ENCODE measurements around the gene ROPN1.

The ROPN1 gene

GRCh38 chr3:123947482-123947881, 44.4 kb downstream of the ROPN1 start:
- no peak for DNase-seq
- Histone ChIP-seq H3K4me2 (ENCODE audit: insufficient read depth, low read length) (no peak overlapping the region), H3K36me3 (ENCODE audit: insufficient read depth, low read length) (peaks cover 84% of the 10 kb centered on the region), H3K4me1 (ENCODE audit: insufficient read depth, low read length) (no peaks in the 10 kb centered on the region), H3K9ac (ENCODE audit: low read depth, low read length) (no peak overlapping the region), H3K27ac (ENCODE audit: low read length) (no peak overlapping the region), H3K9me3 (ENCODE audit: insufficient read depth, low read length, severe bottlenecking) (no peaks in the 10 kb centered on the region), H2AFZ (ENCODE audit: low read depth, low read length) (no peak overlapping the region), H3K27me3 (ENCODE audit: insufficient read depth, low read length, poor library complexity) (no peaks in the 10 kb centered on the region), H4K20me1 (ENCODE audit: insufficient read depth, low read length) (no peaks in the 10 kb centered on the region), H3K4me3 (ENCODE audit: low read depth in 1 of 2, low read length in 2 of 2) (no peak overlapping the region), H3K79me2 (ENCODE audit: insufficient read depth, low read length) (no peaks in the 10 kb centered on the region)
- TF ChIP-seq CTCF (IDR thresholded peaks at IDR 0.05; ENCODE audit: borderline replicate concordance, extremely low read depth, low read length, poor library complexity, severe bottlenecking) (no peak), EZH2 (IDR thresholded peaks at IDR 0.05; ENCODE audit: borderline replicate concordance, low read depth, low read length, severe bottlenecking) (no peak)
- ATAC-seq (ENCODE audit: insufficient read depth, low read depth), result no peak

GRCh38 chr3:123941542-123941941, 50.4 kb downstream of the ROPN1 start:
- Histone ChIP-seq H3K27ac (ENCODE audit: low read length) (no peak overlapping the region), H3K36me3 (ENCODE audit: insufficient read depth, low read length) (peaks cover 80% of the 10 kb centered on the region), H3K79me2 (ENCODE audit: insufficient read depth, low read length) (no peaks in the 10 kb centered on the region), H3K27me3 (ENCODE audit: insufficient read depth, low read length, poor library complexity) (no peaks in the 10 kb centered on the region), H3K4me2 (ENCODE audit: insufficient read depth, low read length) (no peak overlapping the region), H3K4me1 (ENCODE audit: insufficient read depth, low read length) (no peaks in the 10 kb centered on the region), H2AFZ (ENCODE audit: low read depth, low read length) (no peak overlapping the region), H3K9ac (ENCODE audit: low read depth, low read length) (no peak overlapping the region), H4K20me1 (ENCODE audit: insufficient read depth, low read length) (no peaks in the 10 kb centered on the region), H3K4me3 (ENCODE audit: low read depth in 1 of 2, low read length in 2 of 2) (no peak overlapping the region), H3K9me3 (ENCODE audit: insufficient read depth, low read length, severe bottlenecking) (no peaks in the 10 kb centered on the region)
- TF ChIP-seq CTCF (IDR thresholded peaks at IDR 0.05; ENCODE audit: borderline replicate concordance, extremely low read depth, low read length, poor library complexity, severe bottlenecking) (no peak), EZH2 (IDR thresholded peaks at IDR 0.05; ENCODE audit: borderline replicate concordance, low read depth, low read length, severe bottlenecking) (no peak)
- ATAC-seq (ENCODE audit: insufficient read depth, low read depth), result no peak
- DNase-seq, result no peak

- peak; percentile 26 for TF ChIP-seq CTCF (IDR thresholded peaks at IDR 0.05; ENCODE audit: borderline replicate concordance, extremely low read depth, low read length, poor library complexity, severe bottlenecking)
- no peak for TF ChIP-seq EZH2 (IDR thresholded peaks at IDR 0.05; ENCODE audit: borderline replicate concordance, low read depth, low read length, severe bottlenecking)
- no peak overlapping the region for H3K4me3 ChIP-seq (ENCODE audit: low read depth in 1 of 2, low read length in 2 of 2)
- no peaks in the 10 kb centered on the region for H3K79me2 ChIP-seq (ENCODE audit: insufficient read depth, low read length)
- no peaks in the 10 kb centered on the region for H3K27me3 ChIP-seq (ENCODE audit: insufficient read depth, low read length, poor library complexity)
- no peaks in the 10 kb centered on the region for H4K20me1 ChIP-seq (ENCODE audit: insufficient read depth, low read length)
- peaks cover 78% of the 10 kb centered on the region for H3K36me3 ChIP-seq (ENCODE audit: insufficient read depth, low read length)
- H3K9me3 ChIP-seq (ENCODE audit: insufficient read depth, low read length, severe bottlenecking), result no peaks in the 10 kb centered on the region
- no peaks in the 10 kb centered on the region for H3K4me1 ChIP-seq (ENCODE audit: insufficient read depth, low read length)
- no peak for ATAC-seq (ENCODE audit: insufficient read depth, low read depth)
- no peak overlapping the region for H3K9ac ChIP-seq (ENCODE audit: low read depth, low read length)
- no peak overlapping the region for H3K27ac ChIP-seq (ENCODE audit: low read length)
- no peak for DNase-seq
- no peak overlapping the region for H2AFZ ChIP-seq (ENCODE audit: low read depth, low read length)
- H3K4me2 ChIP-seq (ENCODE audit: insufficient read depth, low read length), result no peak overlapping the region
Observed at GRCh38 chr3:123941121-123941520, 50.8 kb downstream of the ROPN1 start.

GRCh38 chr3:123939706-123940105, 52.2 kb downstream of the ROPN1 start:
- no peaks in the 10 kb centered on the region for H3K4me1 ChIP-seq (ENCODE audit: insufficient read depth, low read length)
- H3K27me3 ChIP-seq (ENCODE audit: insufficient read depth, low read length, poor library complexity), result no peaks in the 10 kb centered on the region
- H3K27ac ChIP-seq (ENCODE audit: low read length), result no peak overlapping the region
- TF ChIP-seq EZH2 (IDR thresholded peaks at IDR 0.05; ENCODE audit: borderline replicate concordance, low read depth, low read length, severe bottlenecking) (no peak), CTCF (IDR thresholded peaks at IDR 0.05; ENCODE audit: borderline replicate concordance, extremely low read depth, low read length, poor library complexity, severe bottlenecking) (no peak)
- ATAC-seq (ENCODE audit: insufficient read depth, low read depth) (no peak), DNase-seq (no peak)
- peaks cover 78% of the 10 kb centered on the region for H3K36me3 ChIP-seq (ENCODE audit: insufficient read depth, low read length)
- no peak overlapping the region for H3K9ac ChIP-seq (ENCODE audit: low read depth, low read length)
- H4K20me1 ChIP-seq (ENCODE audit: insufficient read depth, low read length), result no peaks in the 10 kb centered on the region
- no peak overlapping the region for H3K4me2 ChIP-seq (ENCODE audit: insufficient read depth, low read length)
- no peak overlapping the region for H3K4me3 ChIP-seq (ENCODE audit: low read depth in 1 of 2, low read length in 2 of 2)
- H2AFZ ChIP-seq (ENCODE audit: low read depth, low read length), result no peak overlapping the region
- no peaks in the 10 kb centered on the region for H3K9me3 ChIP-seq (ENCODE audit: insufficient read depth, low read length, severe bottlenecking)
- no peaks in the 10 kb centered on the region for H3K79me2 ChIP-seq (ENCODE audit: insufficient read depth, low read length)
